IMR-90 (cell line): ENCODE data around the gene ALK.

Experiments used
- BHLHE40 ChIP-seq: fragments of 150-350 bp; IDR thresholded peaks from 2 replicates; pipeline ENCODE4 v1.6.1; 2016; ENCODE audit warnings: mild to moderate bottlenecking, low read depth, low read length
- CEBPB ChIP-seq: IDR thresholded peaks from 2 replicates; pipeline ENCODE4 v1.6.1; 2012; ENCODE audit warnings: low read depth, low read length, improper control_type of control experiment
- CTCF ChIP-seq: conservative IDR thresholded peaks from 2 replicates; pipeline ENCODE4 v1.5.1; 2012; ENCODE audit warnings: mild to moderate bottlenecking, low read depth, low read length, improper control_type of control experiment
- ELK1 ChIP-seq: fragments of 150-350 bp; IDR thresholded peaks from 2 replicates; pipeline ENCODE4 v1.6.1; 2016; ENCODE audit warnings: low read depth, mild to moderate bottlenecking, low read length, moderate library complexity, borderline replicate concordance
- FOS ChIP-seq: fragments of 150-350 bp; IDR thresholded peaks from 2 replicates; pipeline ENCODE4 v1.6.1; 2016; ENCODE audit warnings: low read depth, low read length
- MAFK ChIP-seq: IDR thresholded peaks from 2 replicates; pipeline ENCODE4 v1.6.1; 2012; ENCODE audit warnings: low read depth, low read length, improper control_type of control experiment
- MXI1 ChIP-seq: IDR thresholded peaks from 2 replicates; pipeline ENCODE4 v1.6.1; 2012; ENCODE audit warnings: low read depth, mild to moderate bottlenecking, low read length, moderate library complexity, borderline replicate concordance
- POLR2A ChIP-seq: IDR thresholded peaks from 2 replicates; pipeline ENCODE4 v1.6.1; 2012; ENCODE audit warnings: mild to moderate bottlenecking, low read depth, low read length
- RAD21 ChIP-seq: IDR thresholded peaks from 2 replicates; pipeline ENCODE4 v1.6.1; 2012; ENCODE audit warnings: low read length, improper control_type of control experiment
- RFX5 ChIP-seq: IDR thresholded peaks from 2 replicates; pipeline ENCODE4 v1.8.0; 2012; ENCODE audit warnings: low read depth, mild to moderate bottlenecking, low read length, moderate library complexity
- SMC3 ChIP-seq: fragments of 150-350 bp; IDR thresholded peaks from 2 replicates; pipeline ENCODE4 v1.6.1; 2016; ENCODE audit warnings: low read depth, mild to moderate bottlenecking, antibody characterized with exemption, low read length, moderate library complexity
- USF2 ChIP-seq: fragments of 150-350 bp; IDR thresholded peaks from 2 replicates; pipeline ENCODE4 v1.6.1; 2017; ENCODE audit warnings: mild to moderate bottlenecking, antibody characterized with exemption, low read length, low read depth

GRCh38 chr2:29819570-29819969, 101.8 kb downstream of the ALK start:
- TF ChIP-seq POLR2A (no peak), CTCF (no peak), BHLHE40 (no peak), CEBPB (no peak), RAD21 (no peak), FOS (no peak), ELK1 (no peak), MXI1 (no peak), SMC3 (no peak), RFX5 (no peak), MAFK (no peak), USF2 (no peak)
